NCI-H2107 treated with DMSO at 0.1 percent for 48 hours (cell line): ENCODE data around the gene PHYHIPL.

Source experiments
- DNase-seq: peaks from one replicate; lab custom pipeline; 2025; ENCODE audit not compliant: unreplicated experiment; lab: John Stamatoyannopoulos, UW

Gene PHYHIPL

GRCh38 chr10:59252491-59252890 is 76.0 kb downstream of the PHYHIPL start:
- DNase-seq: no peak

- DNase-seq: no peak
These were observed 79.0 kb downstream of the PHYHIPL start for GRCh38 chr10:59255463-59255862.

GRCh38 chr10:59257224-59257623 is 80.8 kb downstream of the PHYHIPL start:
- no peak for DNase-seq

GRCh38 chr10:59258890-59259289 is 82.4 kb downstream of the PHYHIPL start:
- DNase-seq: no peak

GRCh38 chr10:59265141-59265540 is 88.7 kb downstream of the PHYHIPL start:
- no peak for DNase-seq

GRCh38 chr10:59266321-59266720 is 89.9 kb downstream of the PHYHIPL start:
- DNase-seq: no peak

- no peak for DNase-seq
These were observed 92.0 kb downstream of the PHYHIPL start for GRCh38 chr10:59268460-59268859.

- DNase-seq: no peak
These were observed 93.2 kb downstream of the PHYHIPL start for GRCh38 chr10:59269651-59270050.

- DNase-seq: no peak
These were observed 94.0 kb downstream of the PHYHIPL start for GRCh38 chr10:59270492-59270891.

- DNase-seq: no peak
These were observed 94.7 kb downstream of the PHYHIPL start for GRCh38 chr10:59271160-59271559.

- no peak for DNase-seq
These were observed 95.6 kb downstream of the PHYHIPL start for GRCh38 chr10:59272061-59272460.

GRCh38 chr10:59273445-59273844 is 97.0 kb downstream of the PHYHIPL start:
- DNase-seq: no peak

GRCh38 chr10:59276133-59276532 is 99.7 kb downstream of the PHYHIPL start:
- DNase-seq: no peak

GRCh38 chr10:59276919-59277318 is 100.5 kb downstream of the PHYHIPL start:
- DNase-seq: no peak

GRCh38 chr10:59279476-59279875 is 103.0 kb downstream of the PHYHIPL start:
- no peak for DNase-seq

- no peak for DNase-seq
These were observed 103.6 kb downstream of the PHYHIPL start for GRCh38 chr10:59279991-59280505.

- DNase-seq: no peak
These were observed 105.4 kb downstream of the PHYHIPL start for GRCh38 chr10:59281861-59282260.

GRCh38 chr10:59283456-59284091 is 107.1 kb downstream of the PHYHIPL start:
- peak; percentile 24 for DNase-seq

GRCh38 chr10:59284118-59284975 is 107.9 kb downstream of the PHYHIPL start:
- DNase-seq: no peak

GRCh38 chr10:59285073-59285472 is 108.6 kb downstream of the PHYHIPL start:
- no peak for DNase-seq

GRCh38 chr10:59285848-59286247 is 109.4 kb downstream of the PHYHIPL start:
- no peak for DNase-seq

GRCh38 chr10:59287587-59288255 is 111.3 kb downstream of the PHYHIPL start:
- no peak for DNase-seq
